Vagina (tissue), 2 donors: ENCODE results near the gene ANKRD29.

Experiments
- CTCF ChIP-seq, 3 experiments: fragments of 450-650 bp in 2 of 3; fragments of 200-600 bp in 1 of 3; sonication (generic) in 1 of 3; IDR thresholded peaks; one replicate each; pipeline ENCODE4 v1.5.1; 2017 to 2019; ENCODE audit warnings: antibody characterized with exemption in 3 of 3, mild to moderate bottlenecking in 2 of 3, moderate library complexity in 2 of 3
- POLR2AphosphoS5 ChIP-seq, 2 donors: sonication (generic); formaldehyde crosslinking; IDR thresholded peaks; one replicate each; pipeline ENCODE4 v1.9.0; 2017; ENCODE audit warnings: antibody characterized with exemption in 2 of 2, mild to moderate bottlenecking in 2 of 2, low read depth in 1 of 2; ENCODE audit not compliant: insufficient read depth in 1 of 2

- no peak for TF ChIP-seq CTCF (IDR thresholded peaks at IDR 0.05)
- no peak for TF ChIP-seq POLR2AphosphoS5 (IDR thresholded peaks at IDR 0.05; ENCODE audit: insufficient read depth in 1 of 2, low read depth in 1 of 2)
Observed at GRCh38 chr18:23658285-23658684, 4.4 kb downstream of the ANKRD29 start.
